Measurements from ENCODE around the gene FMOD. TPM values are rescaled to one million over a fixed set of nuclear protein-coding genes. Genes with fewer than 3 reads are reported as not detected.

The FMOD gene
- total and polyA plus RNA-seq, 2 donors (not counting 3 experiments of a cell fraction or from before 2014, with no cell fraction given) = 0.11 to 0.12 TPM

DNA sequence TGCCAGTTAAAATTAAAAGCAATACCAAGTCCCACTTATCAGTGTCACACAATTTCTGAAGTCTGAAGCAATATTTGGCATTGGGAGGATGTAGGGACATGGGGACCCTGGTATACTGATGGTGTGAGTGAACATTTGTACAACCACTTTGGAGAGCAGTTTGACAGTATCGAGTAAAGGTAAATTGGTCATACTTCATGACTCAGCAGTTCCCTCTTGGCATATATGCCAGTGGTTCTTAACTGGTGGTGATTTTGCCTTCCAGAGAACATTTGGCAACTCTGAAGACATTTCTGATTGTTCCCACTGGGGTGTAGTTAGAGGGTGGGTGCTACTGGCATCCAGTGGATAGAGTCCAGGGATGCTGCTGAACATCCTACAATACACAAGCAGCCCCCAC is 19.7 kb downstream of the FMOD start:
- intact Hi-C loops (cut with micrococcal nuclease) (no loop called here), dilution Hi-C loops (cut with MboI; ENCODE audit: extremely low pct_ligation_motif_present, low sequenced_read_pairs) (no loop called here)
- Histone ChIP-seq H3K4me2 (ENCODE audit: insufficient read depth, low read length) (no peak overlapping the region), H3K27ac (ENCODE audit: insufficient read depth, low read depth, low read length) (no peak overlapping the region), H3K9ac (replicated peaks; ENCODE audit: extremely low read depth, insufficient read depth, low read length) (no peak overlapping the region), H3K4me1 (ENCODE audit: control insufficient read depth, extremely low read depth, insufficient read depth, low read length) (peaks cover 8% of the 10 kb centered on the region), H3K36me3 (ENCODE audit: control insufficient read depth in 2 of 2, extremely low read depth in 1 of 2, insufficient read depth in 2 of 2, low read length in 2 of 2) (no peaks in the 10 kb centered on the region), H4K20me1 (replicated peaks; ENCODE audit: control insufficient read depth, extremely low read depth, insufficient read depth, low read length) (no peaks in the 10 kb centered on the region), H3K9me3 (replicated peaks; ENCODE audit: control insufficient read depth, insufficient read depth, low read length) (no peaks in the 10 kb centered on the region), H3K79me2 (ENCODE audit: control insufficient read depth, insufficient read depth, low read length) (no peaks in the 10 kb centered on the region), H2AFZ (ENCODE audit: low read depth, low read length) (no peak overlapping the region), H3K9me1 (replicated peaks; ENCODE audit: control insufficient read depth, extremely low read depth, insufficient read depth, low read length) (no peaks in the 10 kb centered on the region), H3K27me3 (ENCODE audit: control insufficient read depth in 2 of 2, insufficient read depth in 2 of 2, low read length in 2 of 2) (peaks cover 10 to 13% of the 10 kb centered on the region in 2 experiments), H3K4me3 (replicated peaks in 1 of 3; ENCODE audit: insufficient read depth in 1 of 3, low read depth in 1 of 3, low read length in 3 of 3) (no peak overlapping the region)
- ChIA-PET CTCF (interaction anchor here (30.6 kb wide), 1 partner anchor 59 kb away, joined by 1014 read pairs; no protein-coding TSS in a partner anchor), POLR2A (no interaction called here)
- no TSS peak for BruUV-seq (replicated peaks)
- FAIRE-seq (no peak), DNase-seq (ENCODE audit: low read depth, low spot score) (no peak)
- TF ChIP-seq JUN (IDR thresholded peaks at IDR 0.05; ENCODE audit: borderline replicate concordance, insufficient read depth, insufficient read length, low read depth) = no peak
- TF ChIP-seq, protein P1, sequence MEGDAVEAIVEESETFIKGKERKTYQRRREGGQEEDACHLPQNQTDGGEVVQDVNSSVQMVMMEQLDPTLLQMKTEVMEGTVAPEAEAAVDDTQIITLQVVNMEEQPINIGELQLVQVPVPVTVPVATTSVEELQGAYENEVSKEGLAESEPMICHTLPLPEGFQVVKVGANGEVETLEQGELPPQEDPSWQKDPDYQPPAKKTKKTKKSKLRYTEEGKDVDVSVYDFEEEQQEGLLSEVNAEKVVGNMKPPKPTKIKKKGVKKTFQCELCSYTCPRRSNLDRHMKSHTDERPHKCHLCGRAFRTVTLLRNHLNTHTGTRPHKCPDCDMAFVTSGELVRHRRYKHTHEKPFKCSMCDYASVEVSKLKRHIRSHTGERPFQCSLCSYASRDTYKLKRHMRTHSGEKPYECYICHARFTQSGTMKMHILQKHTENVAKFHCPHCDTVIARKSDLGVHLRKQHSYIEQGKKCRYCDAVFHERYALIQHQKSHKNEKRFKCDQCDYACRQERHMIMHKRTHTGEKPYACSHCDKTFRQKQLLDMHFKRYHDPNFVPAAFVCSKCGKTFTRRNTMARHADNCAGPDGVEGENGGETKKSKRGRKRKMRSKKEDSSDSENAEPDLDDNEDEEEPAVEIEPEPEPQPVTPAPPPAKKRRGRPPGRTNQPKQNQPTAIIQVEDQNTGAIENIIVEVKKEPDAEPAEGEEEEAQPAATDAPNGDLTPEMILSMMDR (IDR thresholded peaks at IDR 0.05; ENCODE audit: extremely low read depth in 1 of 2, insufficient read depth in 1 of 2, low read depth in 1 of 2, low read length in 2 of 2) = no peak
- TF ChIP-seq MYC (IDR thresholded peaks at IDR 0.05; ENCODE audit: low read depth, low read length) = no peak
- no peak for TF ChIP-seq MAX (IDR thresholded peaks at IDR 0.05; ENCODE audit: insufficient read depth, insufficient read length)

DNA sequence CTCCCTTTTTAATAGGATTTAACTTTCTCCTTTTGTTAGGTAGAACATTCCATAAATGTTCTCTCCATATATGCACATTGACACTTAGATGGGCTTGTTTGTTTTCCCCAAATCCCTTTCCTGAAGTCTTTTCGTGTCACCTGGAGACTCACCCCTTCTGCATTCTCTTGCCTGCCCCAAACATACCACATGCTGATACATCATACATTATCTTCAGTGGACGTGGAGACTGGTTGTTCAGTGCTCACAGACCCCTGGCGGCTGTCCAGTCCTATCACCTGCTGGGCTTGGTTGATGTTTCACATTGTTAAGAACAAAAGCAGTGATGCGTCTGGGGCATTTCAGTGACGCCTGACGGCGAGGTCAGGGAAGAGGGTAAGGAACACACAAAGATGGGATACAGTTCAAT is 22.2 kb downstream of the FMOD start:
- no peaks in the 10 kb centered on the region for H3K79me2 ChIP-seq (ENCODE audit: control insufficient read depth, insufficient read depth, low read length)
- no peak for FAIRE-seq
- no peaks in the 10 kb centered on the region for H3K9me1 ChIP-seq (replicated peaks; ENCODE audit: control insufficient read depth, extremely low read depth, insufficient read depth, low read length)
- H3K9me3 ChIP-seq (replicated peaks; ENCODE audit: control insufficient read depth, insufficient read depth, low read length) = no peaks in the 10 kb centered on the region
- POLR2A ChIA-PET = interaction anchor here (0.6 to 0.7 kb wide), 2 partner anchors 51 to 53 kb away, joined by 7 to 12 read pairs; no protein-coding TSS in a partner anchor
- dilution Hi-C loops (cut with MboI; ENCODE audit: extremely low pct_ligation_motif_present, low sequenced_read_pairs) (no loop called here), intact Hi-C loops (cut with micrococcal nuclease) (loop anchor here (10.0 kb wide), 1 partner anchor 294 kb away; no protein-coding TSS in a partner anchor)
- H2AFZ ChIP-seq (ENCODE audit: low read depth, low read length) = no peak overlapping the region
- H4K20me1 ChIP-seq (replicated peaks; ENCODE audit: control insufficient read depth, extremely low read depth, insufficient read depth, low read length) = no peaks in the 10 kb centered on the region
- H3K9ac ChIP-seq (replicated peaks; ENCODE audit: extremely low read depth, insufficient read depth, low read length) = no peak overlapping the region
- H3K4me2 ChIP-seq (ENCODE audit: insufficient read depth, low read length) = no peak overlapping the region
- DNase-seq (ENCODE audit: low read depth, low spot score) = no peak
- peaks cover 8% of the 10 kb centered on the region for H3K4me1 ChIP-seq (ENCODE audit: control insufficient read depth, extremely low read depth, insufficient read depth, low read length)
- no TSS peak for BruUV-seq (replicated peaks)
- CTCF ChIA-PET = interaction anchor here (1.6 to 30.6 kb wide), 2 partner anchors 21 to 56 kb away, joined by 4 to 1014 read pairs; no protein-coding TSS in a partner anchor
- peaks cover 11 to 21% of the 10 kb centered on the region in 2 experiments for H3K27me3 ChIP-seq (ENCODE audit: control insufficient read depth in 2 of 2, insufficient read depth in 2 of 2, low read length in 2 of 2)
- H3K4me3 ChIP-seq (replicated peaks in 1 of 3; ENCODE audit: insufficient read depth in 1 of 3, low read depth in 1 of 3, low read length in 3 of 3) = no peak overlapping the region
- H3K27ac ChIP-seq (ENCODE audit: insufficient read depth, low read depth, low read length) = no peak overlapping the region
- no peak for TF ChIP-seq POLR2AphosphoS5 (IDR thresholded peaks at IDR 0.05; ENCODE audit: insufficient read depth, low read depth, low read length)
- TF ChIP-seq JUN (IDR thresholded peaks at IDR 0.05; ENCODE audit: borderline replicate concordance, insufficient read depth, insufficient read length, low read depth) = no peak
- no peak for TF ChIP-seq FOS (IDR thresholded peaks at IDR 0.05; ENCODE audit: borderline replicate concordance, insufficient read depth, low read length)
- no peak for TF ChIP-seq GATA2 (IDR thresholded peaks at IDR 0.05; ENCODE audit: insufficient read depth, insufficient read length, low read depth, low read length)
- TF ChIP-seq MYC (IDR thresholded peaks at IDR 0.05; ENCODE audit: low read depth, low read length) = no peak
- TF ChIP-seq EZH2 (IDR thresholded peaks at IDR 0.05; ENCODE audit: borderline replicate concordance, low read depth, low read length, severe bottlenecking) = no peak
- TF ChIP-seq MAX (IDR thresholded peaks at IDR 0.05; ENCODE audit: insufficient read depth, insufficient read length) = no peak
- TF ChIP-seq POLR2A (IDR thresholded peaks at IDR 0.05; ENCODE audit: low read depth, low read length) = no peak
- TF ChIP-seq, protein P1 (IDR thresholded peaks at IDR 0.05; ENCODE audit: extremely low read depth in 1 of 2, insufficient read depth in 1 of 2, low read depth in 1 of 2, low read length in 2 of 2) = no peak
- no peaks in the 10 kb centered on the region for H3K36me3 ChIP-seq (ENCODE audit: control insufficient read depth in 2 of 2, extremely low read depth in 1 of 2, insufficient read depth in 2 of 2, low read length in 2 of 2)
